Right lobe of liver (tissue), 6 donors: ENCODE data around the gene GPER1. TPM values are rescaled to one million over a fixed set of nuclear protein-coding genes. Genes with fewer than 3 reads are reported as not detected.

ENCODE experiments used
- ATAC-seq, 4 donors: fragments of 200-7000 bp; cut with Tn5 transposase; one replicate each; pipeline ENCODE4 v1.9.1; 2020; ENCODE audit warnings: mild to moderate bottlenecking in 4 of 4, moderate library complexity in 4 of 4
- DNase-seq, 3 donors: peaks; one replicate each; pipeline ENCODE4 v3.0.0-alpha.2; 2020
- H3K27ac ChIP-seq, 3 donors: fragments of 200-600 bp; one replicate each; pipeline ENCODE4 v1.8.0; 2022
- H3K27me3 ChIP-seq, 2 donors: fragments of 200-600 bp; one replicate each; pipeline ENCODE4 v1.8.0; 2022
- H3K36me3 ChIP-seq, 4 donors: fragments of 200-600 bp; sonication (generic) in 1 of 4; one replicate each; pipeline versions ENCODE4 v1.5.1 to v1.8.0; 2017 to 2022; ENCODE audit warnings: control low read depth in 1 of 4
- H3K4me1 ChIP-seq, 4 donors: fragments of 200-600 bp; sonication (generic) in 1 of 4; one replicate each; pipeline versions ENCODE4 v1.5.1 to v1.8.0; 2017 to 2022; ENCODE audit warnings: control low read depth in 1 of 4
- H3K4me3 ChIP-seq, 3 donors: fragments of 200-600 bp; one replicate each; pipeline ENCODE4 v1.8.0; 2022
- H3K9me3 ChIP-seq, 4 donors: fragments of 200-600 bp; sonication (generic) in 1 of 4; one replicate each; pipeline versions ENCODE4 v1.5.1 to v1.8.0; 2017 to 2022; ENCODE audit warnings: control low read depth in 1 of 4
- CTCF ChIP-seq, 4 donors: fragments of 200-600 bp in 3 of 4; fragments of 450-650 bp in 1 of 4; IDR thresholded peaks; one replicate each; pipeline versions ENCODE4 v1.5.1 to v1.8.0; 2016 to 2022; ENCODE audit warnings: antibody characterized with exemption in 4 of 4, mild to moderate bottlenecking in 2 of 4
- POLR2A ChIP-seq: fragments of 450-650 bp; IDR thresholded peaks from one replicate; pipeline ENCODE4 v1.6.1; 2017; ENCODE audit warnings: antibody characterized with exemption, mild to moderate bottlenecking
- WGBS: methylation state at CpG from one replicate; pipeline ENCODE4 v1.1.6; 2018; ENCODE audit warnings: low coverage, low lambda C conversion rate; ENCODE audit not compliant: insufficient coverage; ENCODE audit errors: missing lambda C conversion rate; 5-methylcytosine and 5-hydroxymethylcytosine counted together
- intact Hi-C, 2 donors: fragments of 100-400 bp; cut with DNase I; formaldehyde crosslinking; loops; one replicate each; pipeline versions ENCODE4 v1.11.2 to v1.14.1; 2022
- total RNA-seq, 6 experiments: library from RNA; depleted of rRNA in 2 of 6; stranded (reverse); fragments of >200 nt in 2 of 6; fragmentation: NEBNext Ultra II Directional in 3 of 6; extraction: Animal tissue kit (Norgen Biotek cat#: 25700) in 3 of 6; gene quantifications; one replicate each; pipeline versions ENCODE4 v1.1.0 to v1.2.4, GENCODE V29; 2016 to 2023
- donor health status: DM: no; HTN: yes; CAD: no.
- donor health status: DM: no; HTN: no; CAD: no.
- donor health status: DM: no; HTN: no; CAD: no.
- donor health status: DM: no; HTN: yes; CAD: no.
- donor health status: DM: no; HTN: yes; CAD: no.

The GPER1 gene
- total RNA-seq, 6 experiments from 2014 or later: 7.0 to 26.4 (median 11.9) TPM

- H3K4me1 ChIP-seq: peaks cover 0 to 6% (median 0%) of the 10 kb centered on the region in 4 donors
- no CpG with 5 or more reads among the region's 31 CpGs for WGBS
- TF ChIP-seq POLR2A (no peak), CTCF (IDR thresholded peaks at IDR 0.05) (no peak)
- intact Hi-C loops: loop anchor here (5.0 kb wide), 2 partner anchors 36 to 41 kb away; partner anchors contain the start of gene GPER1 (in 1 of the 2)
- DNase-seq: peak in 1 of 3 donors; percentile 52
- no peaks in the 10 kb centered on the region for H3K9me3 ChIP-seq
- no peaks in the 10 kb centered on the region for H3K27me3 ChIP-seq
- no peak overlapping the region for H3K27ac ChIP-seq
- no peak for ATAC-seq
- H3K4me3 ChIP-seq: no peak overlapping the region
- no peaks in the 10 kb centered on the region for H3K36me3 ChIP-seq
These were observed 35.1 kb downstream of the GPER1 start for GRCh38 chr7:1122832-1123501.

- peak; percentile 60 to 74 (median 71) for TF ChIP-seq CTCF (IDR thresholded peaks at IDR 0.05)
- no peak for TF ChIP-seq POLR2A
- no peaks in the 10 kb centered on the region for H3K9me3 ChIP-seq
- peak overlapping the region in 2 of 3 donors; percentile 3 to 51 for H3K27ac ChIP-seq
- H3K4me3 ChIP-seq: no peak overlapping the region
- intact Hi-C loops: loop anchor here (5.0 kb wide), 2 partner anchors 36 to 41 kb away; partner anchors contain the start of gene GPER1 (in 1 of the 2)
- H3K4me1 ChIP-seq: peaks cover 0 to 6% (median 0%) of the 10 kb centered on the region in 4 donors
- no peaks in the 10 kb centered on the region for H3K27me3 ChIP-seq
- ATAC-seq (peak; percentile 90 to 97 (median 96)), DNase-seq (peak; percentile 78 to 82 (median 80))
- 16% methylated on average over 3 of the region's 17 CpGs for WGBS
- no peaks in the 10 kb centered on the region for H3K36me3 ChIP-seq
These were observed 35.8 kb downstream of the GPER1 start for GRCh38 chr7:1123715-1124114.

- no peak for ATAC-seq
- no peaks in the 10 kb centered on the region for H3K27me3 ChIP-seq
- H3K4me1 ChIP-seq: peaks cover 0 to 6% (median 0%) of the 10 kb centered on the region in 4 donors
- H3K27ac ChIP-seq: peak overlapping the region in 2 of 3 donors; percentile 3 to 51
- WGBS: 55% methylated on average over 6 of the region's 11 CpGs
- intact Hi-C loops: loop anchor here (5.0 kb wide), 2 partner anchors 37 to 42 kb away; partner anchors contain the start of gene GPER1 (in 1 of the 2)
- H3K36me3 ChIP-seq: no peaks in the 10 kb centered on the region
- H3K4me3 ChIP-seq: no peak overlapping the region
- no peaks in the 10 kb centered on the region for H3K9me3 ChIP-seq
- DNase-seq: peak in 1 of 3 donors; percentile 48
- no peak for TF ChIP-seq POLR2A
- TF ChIP-seq CTCF (IDR thresholded peaks at IDR 0.05): no peak
These were observed 36.3 kb downstream of the GPER1 start for GRCh38 chr7:1124164-1124563.

- H3K9me3 ChIP-seq: no peaks in the 10 kb centered on the region
- no peak overlapping the region for H3K4me3 ChIP-seq
- 49% methylated on average over 5 of the region's 23 CpGs for WGBS
- ATAC-seq (peak; percentile 34 to 86 (median 56)), DNase-seq (peak in 2 of 3 donors; percentile 55 to 70)
- H3K27ac ChIP-seq: no peak overlapping the region
- H3K36me3 ChIP-seq: no peaks in the 10 kb centered on the region
- no peaks in the 10 kb centered on the region for H3K27me3 ChIP-seq
- intact Hi-C loops: loop anchor here (5.0 kb wide), 2 partner anchors 38 to 43 kb away; partner anchors contain the start of gene GPER1 (in 1 of the 2)
- H3K4me1 ChIP-seq: peaks cover 0 to 6% (median 0%) of the 10 kb centered on the region in 4 donors
- TF ChIP-seq POLR2A (no peak), CTCF (IDR thresholded peaks at IDR 0.05) (no peak)
These were observed 37.1 kb downstream of the GPER1 start for GRCh38 chr7:1124816-1125602.
